Effector memory CD4-positive, alpha-beta T cell (primary cell): Measurements from ENCODE around the gene MMP20.

Source experiments
- DNase-seq, 3 donors: peaks; one replicate each; pipeline ENCODE4 v3.0.0-alpha.2; 2020
- H3K27ac ChIP-seq: 2 replicates; pipeline ENCODE4 v1.7.0; 2013; ENCODE audit warnings: mild to moderate bottlenecking, low read length, moderate library complexity; ENCODE audit not compliant: insufficient read depth, poor library complexity, severe bottlenecking
- H3K27me3 ChIP-seq: replicated peaks from 2 replicates; pipeline ENCODE4 v1.7.0; 2013; ENCODE audit warnings: mild to moderate bottlenecking, low read length; ENCODE audit not compliant: insufficient read depth, control insufficient read depth, poor library complexity, severe bottlenecking
- H3K36me3 ChIP-seq: 2 replicates; pipeline ENCODE4 v1.7.0; 2013; ENCODE audit warnings: mild to moderate bottlenecking, low read length, moderate library complexity; ENCODE audit not compliant: control insufficient read depth, insufficient read depth
- H3K4me1 ChIP-seq: 2 replicates; pipeline ENCODE4 v1.7.0; 2013; ENCODE audit warnings: low read length, mild to moderate bottlenecking; ENCODE audit not compliant: control insufficient read depth, insufficient read depth, poor library complexity, severe bottlenecking
- H3K4me3 ChIP-seq: 2 replicates; pipeline ENCODE4 v1.7.0; 2013; ENCODE audit warnings: low read length, low read depth, mild to moderate bottlenecking; ENCODE audit not compliant: insufficient read depth, poor library complexity, severe bottlenecking
- H3K9me3 ChIP-seq: 2 replicates; pipeline ENCODE4 v1.7.0; 2013; ENCODE audit warnings: mild to moderate bottlenecking, low read length, moderate library complexity; ENCODE audit not compliant: control insufficient read depth

Gene MMP20

GRCh38 chr11:102583141-102583873 is 41.8 kb downstream of the MMP20 start:
- no peaks in the 10 kb centered on the region for H3K27me3 ChIP-seq
- no peak overlapping the region for H3K4me3 ChIP-seq
- no peaks in the 10 kb centered on the region for H3K4me1 ChIP-seq
- no peaks in the 10 kb centered on the region for H3K9me3 ChIP-seq
- no peaks in the 10 kb centered on the region for H3K36me3 ChIP-seq
- no peak for DNase-seq
- no peak overlapping the region for H3K27ac ChIP-seq

- Histone ChIP-seq H3K36me3 (no peaks in the 10 kb centered on the region), H3K4me3 (no peak overlapping the region), H3K27me3 (no peaks in the 10 kb centered on the region), H3K27ac (no peak overlapping the region), H3K9me3 (no peaks in the 10 kb centered on the region), H3K4me1 (peaks cover 6% of the 10 kb centered on the region)
- no peak for DNase-seq
Observed at GRCh38 chr11:102582140-102582539, 43.0 kb downstream of the MMP20 start.

- Histone ChIP-seq H3K27ac (no peak overlapping the region), H3K4me3 (no peak overlapping the region), H3K36me3 (no peaks in the 10 kb centered on the region), H3K9me3 (no peaks in the 10 kb centered on the region), H3K27me3 (no peaks in the 10 kb centered on the region), H3K4me1 (peaks cover 15% of the 10 kb centered on the region)
- DNase-seq = no peak
Observed at GRCh38 chr11:102581066-102581465, 44.1 kb downstream of the MMP20 start.

GRCh38 chr11:102580185-102580951 is 44.8 kb downstream of the MMP20 start:
- DNase-seq = no peak

GRCh38 chr11:102577723-102578122 is 47.4 kb downstream of the MMP20 start:
- Histone ChIP-seq H3K27ac (no peak overlapping the region), H3K27me3 (no peaks in the 10 kb centered on the region), H3K36me3 (no peaks in the 10 kb centered on the region), H3K4me3 (no peak overlapping the region), H3K4me1 (peaks cover 15% of the 10 kb centered on the region), H3K9me3 (no peaks in the 10 kb centered on the region)
- no peak for DNase-seq

More at GRCh38 chr11:102580185-102580951, 44.8 kb downstream of the MMP20 start:
- Histone ChIP-seq H3K27ac (no peak overlapping the region), H3K36me3 (no peaks in the 10 kb centered on the region), H3K4me1 (peaks cover 15% of the 10 kb centered on the region), H3K4me3 (no peak overlapping the region), H3K27me3 (no peaks in the 10 kb centered on the region), H3K9me3 (no peaks in the 10 kb centered on the region)

- no peak overlapping the region for H3K27ac ChIP-seq
- peaks cover 15% of the 10 kb centered on the region for H3K4me1 ChIP-seq
- no peaks in the 10 kb centered on the region for H3K36me3 ChIP-seq
- DNase-seq = no peak
- no peaks in the 10 kb centered on the region for H3K27me3 ChIP-seq
- no peaks in the 10 kb centered on the region for H3K9me3 ChIP-seq
- no peak overlapping the region for H3K4me3 ChIP-seq
Observed at GRCh38 chr11:102577182-102577581, 48.0 kb downstream of the MMP20 start.

GRCh38 chr11:102576350-102576749 is 48.8 kb downstream of the MMP20 start:
- DNase-seq = no peak
- H3K4me3 ChIP-seq = no peak overlapping the region
- H3K4me1 ChIP-seq = peaks cover 15% of the 10 kb centered on the region
- no peaks in the 10 kb centered on the region for H3K27me3 ChIP-seq
- H3K36me3 ChIP-seq = no peaks in the 10 kb centered on the region
- H3K27ac ChIP-seq = no peak overlapping the region
- H3K9me3 ChIP-seq = no peaks in the 10 kb centered on the region

GRCh38 chr11:102575012-102575411 is 50.1 kb downstream of the MMP20 start:
- Histone ChIP-seq H3K4me1 (peaks cover 15% of the 10 kb centered on the region), H3K9me3 (no peaks in the 10 kb centered on the region), H3K36me3 (no peaks in the 10 kb centered on the region), H3K4me3 (no peak overlapping the region), H3K27ac (no peak overlapping the region), H3K27me3 (no peaks in the 10 kb centered on the region)
- no peak for DNase-seq

- Histone ChIP-seq H3K9me3 (no peaks in the 10 kb centered on the region), H3K27me3 (no peaks in the 10 kb centered on the region), H3K4me3 (no peak overlapping the region), H3K36me3 (no peaks in the 10 kb centered on the region), H3K4me1 (peaks cover 15% of the 10 kb centered on the region), H3K27ac (no peak overlapping the region)
- no peak for DNase-seq
Observed at GRCh38 chr11:102573851-102574250, 51.3 kb downstream of the MMP20 start.

- Histone ChIP-seq H3K27ac (no peak overlapping the region), H3K4me3 (no peak overlapping the region), H3K4me1 (peaks cover 14% of the 10 kb centered on the region), H3K9me3 (no peaks in the 10 kb centered on the region), H3K36me3 (no peaks in the 10 kb centered on the region), H3K27me3 (no peaks in the 10 kb centered on the region)
- DNase-seq = no peak
Observed at GRCh38 chr11:102572554-102573220, 52.4 kb downstream of the MMP20 start.
